Lung (tissue), 12 donors: Measurements from ENCODE around the gene DCAF7. TPM values are rescaled to one million over a fixed set of nuclear protein-coding genes. Genes with fewer than 3 reads are reported as not detected.

Experiments
- ATAC-seq: fragments of 200-7000 bp; cut with Tn5 transposase; one replicate; pipeline ENCODE4 v1.9.1; 2020; ENCODE audit warnings: moderate number of reproducible peaks; ENCODE audit not compliant: insufficient read depth, low FRiP score
- DNase-seq, 3 donors: peaks; one replicate each; pipeline ENCODE4 v3.0.0-alpha.2; 2013 to 2017
- H3K27ac ChIP-seq, 2 donors: one replicate each; pipeline ENCODE4 v1.5.1; 2013; ENCODE audit warnings: mild to moderate bottlenecking in 2 of 2, moderate library complexity in 2 of 2, control low read depth in 1 of 2, inconsistent platforms in 1 of 2, low read depth in 1 of 2, low read length in 1 of 2
- H3K27me3 ChIP-seq, 3 donors: one replicate each; pipeline ENCODE4 v1.5.1; 2013; ENCODE audit warnings: low read length in 2 of 3; ENCODE audit not compliant: control insufficient read depth in 3 of 3, insufficient read depth in 3 of 3
- H3K36me3 ChIP-seq, 4 donors: one replicate each; pipeline ENCODE4 v1.5.1; 2013; ENCODE audit warnings: low read length in 4 of 4, mild to moderate bottlenecking in 1 of 4, moderate library complexity in 1 of 4; ENCODE audit not compliant: control insufficient read depth in 4 of 4, insufficient read depth in 4 of 4
- H3K4me1 ChIP-seq, 5 donors: one replicate each; pipeline ENCODE4 v1.5.1; 2013; ENCODE audit warnings: low read length in 5 of 5, mild to moderate bottlenecking in 2 of 5, moderate library complexity in 1 of 5; ENCODE audit not compliant: control insufficient read depth in 5 of 5, insufficient read depth in 5 of 5
- H3K4me3 ChIP-seq: one replicate; pipeline ENCODE4 v1.5.1; 2013; ENCODE audit warnings: mild to moderate bottlenecking, control low read depth, moderate library complexity
- H3K9ac ChIP-seq, 2 donors: one replicate each; pipeline ENCODE4 v1.5.1; 2013; ENCODE audit warnings: low read length in 2 of 2, control low read depth in 1 of 2; ENCODE audit not compliant: insufficient read depth in 1 of 2
- H3K9me3 ChIP-seq, 4 donors: one replicate each; pipeline ENCODE4 v1.5.1; 2013; ENCODE audit warnings: low read length in 3 of 4, mild to moderate bottlenecking in 1 of 4, moderate library complexity in 1 of 4; ENCODE audit not compliant: control insufficient read depth in 4 of 4, insufficient read depth in 3 of 4
- CTCF ChIP-seq: IDR thresholded peaks from 2 replicates; pipeline ENCODE4 v1.5.1; 2012; ENCODE audit warnings: mild to moderate bottlenecking; ENCODE audit errors: control extremely low read depth, extremely low read depth
- WGBS, 2 donors: extraction: QIAGEN DNeasy Blood & Tissue Kit; methylation state at CpG; one replicate each; pipeline ENCODE4 v1.1.7; 2013; 5-methylcytosine and 5-hydroxymethylcytosine counted together
- polyA plus RNA-seq, 2 donors: library from polyadenylated mRNA; stranded (reverse); fragments of 200-250 nt; gene quantifications; one replicate each; pipeline ENCODE4 v1.2.1, GENCODE V29; 2013
- total RNA-seq, 2 donors: library from RNA; depleted of rRNA in 1 of 2; stranded (reverse); fragments of >200 nt in 1 of 2; gene quantifications; one replicate each; pipeline ENCODE4 v1.2.1, GENCODE V29; 2014 to 2021
- donor health status: control.
- donor health status: control.
- donor health status: Bipolar disorder and iron deficiency.
- donor health status: healthy.
- donor health status: DM: yes; HTN: yes; CAD: no.

DCAF7 gene
- total and polyA plus RNA-seq, 4 donors: 21.7 to 76.6 (median 44.1) TPM

GRCh38 chr17:63519116-63519881 lies 31.0 kb upstream of the DCAF7 start:
- no peak overlapping the region for H3K27ac ChIP-seq
- no peak overlapping the region for H3K9ac ChIP-seq
- no peak for TF ChIP-seq CTCF

GRCh38 chr17:63519972-63520882 lies 30.1 kb upstream of the DCAF7 start:
- WGBS, 2 donors: 55% methylated on average over 5 of the region's 5 CpGs

More at GRCh38 chr17:63519116-63519881, 31.0 kb upstream of the DCAF7 start:
- Histone ChIP-seq H3K4me1 (peaks cover 0 to 5% (median 0%) of the 10 kb centered on the region in 5 donors), H3K27me3 (peaks cover 0 to 5% (median 2%) of the 10 kb centered on the region in 3 donors), H3K4me3 (no peak overlapping the region), H3K36me3 (no peaks in the 10 kb centered on the region), H3K9me3 (no peaks in the 10 kb centered on the region)
- no peak for DNase-seq
- ATAC-seq: no peak
- 94 to 98% methylated on average over 1 of the region's 1 CpG for WGBS, 2 donors

GRCh38 chr17:63523253-63523855 lies 26.9 kb upstream of the DCAF7 start, which contains the start of gene KCNH6:
TSS of gene KCNH6 (plus strand) at chr17:63523358. CDS start at chr17:63523414, 56 bp downstream.
- 9 to 12% methylated on average over 22 to 38 of the region's 38 CpGs for WGBS, 2 donors
- Histone ChIP-seq H3K27me3 (peaks cover 0 to 10% (median 2%) of the 10 kb centered on the region in 3 donors), H3K9me3 (no peaks in the 10 kb centered on the region), H3K27ac (no peak within 1 kb of the TSS), H3K9ac (no peak within 1 kb of the TSS), H3K36me3 (no peaks in the 10 kb centered on the region), H3K4me3 (no peak within 1 kb of the TSS), H3K4me1 (peaks cover 0 to 5% (median 0%) of the 10 kb centered on the region in 5 donors)
- ATAC-seq: no peak
- no peak for TF ChIP-seq CTCF
- no peak for DNase-seq

More at GRCh38 chr17:63519972-63520882, 30.1 kb upstream of the DCAF7 start:
- no peak for ATAC-seq
- peaks cover 0 to 5% (median 0%) of the 10 kb centered on the region in 5 donors for H3K4me1 ChIP-seq
- TF ChIP-seq CTCF: no peak
- H3K27me3 ChIP-seq: peaks cover 0 to 6% (median 2%) of the 10 kb centered on the region in 3 donors
- peak in 1 of 3 donors; percentile 16 for DNase-seq
- no peaks in the 10 kb centered on the region for H3K9me3 ChIP-seq
- no peak overlapping the region for H3K4me3 ChIP-seq
- H3K27ac ChIP-seq: no peak overlapping the region
- H3K9ac ChIP-seq: no peak overlapping the region
- no peaks in the 10 kb centered on the region for H3K36me3 ChIP-seq
